SKM-1 treated with dmso at 0.1 percent for 144 hours (cell line): ENCODE data around the gene MYL9.
"Not testable (repeated sequence)": the region's sequence is repeated elsewhere in the genome, so short reads cannot be mapped to it uniquely, and the experiment has no call there.

Source experiments
- DNase-seq: peaks from one replicate; lab custom pipeline; 2025; ENCODE audit not compliant: unreplicated experiment; lab: John Stamatoyannopoulos, UW

MYL9 gene

DNA sequence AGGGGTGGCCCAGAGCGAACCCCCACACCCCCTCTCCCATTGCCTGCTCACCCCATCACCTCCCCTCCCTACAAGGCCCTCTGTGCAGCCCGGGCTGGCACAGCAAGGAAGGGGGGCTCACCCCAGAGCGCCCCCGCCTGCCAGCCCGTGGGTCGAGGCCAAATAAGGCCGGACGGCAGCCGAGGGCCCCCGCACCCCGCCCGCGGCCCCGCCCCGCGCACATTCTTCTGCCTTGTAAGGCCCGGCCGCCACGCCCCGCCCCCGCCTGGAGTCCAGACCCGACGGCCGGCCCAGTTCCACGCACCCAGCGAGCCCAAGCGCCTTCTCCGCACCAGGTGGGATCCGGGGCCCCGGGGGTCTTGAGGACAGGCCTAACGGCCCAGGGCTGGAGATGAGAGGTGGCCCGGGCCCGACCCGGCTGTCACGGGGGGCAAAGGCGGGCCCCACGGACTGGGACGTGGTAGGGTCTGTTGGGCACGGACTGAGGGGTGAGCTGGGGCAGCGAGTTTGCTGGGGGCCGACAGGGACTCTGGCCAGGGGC, at the start of gene MYL9:
TSS of gene MYL9 (plus strand) at position 293 of the 541 bp plus-strand sequence. CDS start 3,366 bp downstream, outside the sequence.
- no peak for DNase-seq

- DNase-seq = peak; percentile 75
Observed at GRCh38 chr20:36491901-36492617, 49.3 kb upstream of the MYL9 start.

GRCh38 chr20:36493051-36493800, 48.1 kb upstream of the MYL9 start:
- peak; percentile 37 for DNase-seq

- DNase-seq = no peak
Observed at GRCh38 chr20:36493801-36494114, 47.6 kb upstream of the MYL9 start.

DNA sequence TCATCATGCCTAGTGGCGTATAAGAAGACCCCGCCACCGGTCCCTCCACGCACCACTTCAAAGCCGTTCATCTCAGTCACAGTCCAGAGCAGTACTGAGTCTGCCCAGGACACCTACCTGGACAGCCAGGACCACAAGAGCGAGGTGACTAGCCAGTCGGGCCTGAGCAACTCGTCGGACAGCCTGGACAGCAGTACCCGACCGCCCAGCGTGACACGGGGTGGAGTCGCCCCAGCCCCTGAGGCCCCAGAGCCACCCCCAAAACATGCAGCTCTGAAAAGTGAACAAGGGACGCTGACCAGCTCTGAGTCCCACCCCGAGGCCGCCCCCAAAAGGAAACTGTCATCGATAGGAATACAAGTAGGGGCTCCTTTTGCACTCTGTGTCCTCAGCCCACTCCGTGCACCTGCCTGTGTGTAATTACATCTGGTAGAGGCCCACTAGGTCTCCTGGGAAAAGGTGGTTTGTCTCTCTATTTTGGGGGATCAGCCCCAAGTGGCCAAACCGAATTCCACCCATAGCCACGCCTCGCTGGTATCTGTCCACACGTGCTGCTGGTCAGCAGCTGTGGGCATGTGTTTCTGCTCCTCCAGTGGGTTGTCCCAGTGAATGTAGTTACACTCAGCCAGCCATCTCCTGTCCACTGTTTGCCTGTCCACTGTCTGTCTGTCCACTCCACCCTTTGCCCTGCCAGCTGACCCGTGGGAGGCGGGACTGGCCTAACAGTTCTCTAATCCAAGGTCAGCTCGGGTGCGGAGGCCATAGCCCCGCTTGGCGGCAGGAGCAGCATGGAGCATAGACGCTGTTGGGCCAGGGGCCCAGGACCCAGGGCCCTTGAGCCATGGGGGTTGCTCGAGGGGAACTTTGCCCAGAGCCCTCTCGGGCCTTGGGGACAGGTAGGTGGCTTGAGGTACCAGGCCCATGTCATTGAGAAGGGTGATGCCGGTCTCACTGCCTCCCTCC, 44.3 kb upstream of the MYL9 start:
- DNase-seq = no peak

DNA sequence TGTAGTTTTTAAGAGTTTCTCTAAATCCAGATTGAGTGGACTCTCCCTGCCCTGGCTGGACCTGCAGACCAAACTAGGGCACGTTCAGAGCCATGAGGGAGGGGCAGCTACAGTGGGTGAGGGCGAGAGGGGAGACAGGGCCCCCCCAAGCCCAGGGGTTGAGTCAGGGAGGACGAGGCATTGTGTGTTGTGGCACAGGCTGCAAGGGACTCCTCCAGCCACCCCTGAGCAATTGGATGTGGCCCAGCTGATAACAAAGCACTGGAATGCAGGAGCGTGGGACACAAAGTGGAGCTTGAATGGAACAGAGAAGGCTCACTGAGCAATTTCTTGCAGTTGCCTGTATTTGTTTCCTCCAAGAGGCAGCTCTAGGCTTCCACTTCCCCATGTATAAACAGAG, 43.5 kb upstream of the MYL9 start:
- DNase-seq = no peak

GRCh38 chr20:36498386-36499179, 42.7 kb upstream of the MYL9 start:
- DNase-seq = no peak

GRCh38 chr20:36499211-36499610, 42.1 kb upstream of the MYL9 start:
- DNase-seq = no peak

- no peak for DNase-seq
Observed at GRCh38 chr20:36499723-36500501, 41.4 kb upstream of the MYL9 start.

GRCh38 chr20:36501367-36502006, 39.8 kb upstream of the MYL9 start:
- no peak for DNase-seq

DNA sequence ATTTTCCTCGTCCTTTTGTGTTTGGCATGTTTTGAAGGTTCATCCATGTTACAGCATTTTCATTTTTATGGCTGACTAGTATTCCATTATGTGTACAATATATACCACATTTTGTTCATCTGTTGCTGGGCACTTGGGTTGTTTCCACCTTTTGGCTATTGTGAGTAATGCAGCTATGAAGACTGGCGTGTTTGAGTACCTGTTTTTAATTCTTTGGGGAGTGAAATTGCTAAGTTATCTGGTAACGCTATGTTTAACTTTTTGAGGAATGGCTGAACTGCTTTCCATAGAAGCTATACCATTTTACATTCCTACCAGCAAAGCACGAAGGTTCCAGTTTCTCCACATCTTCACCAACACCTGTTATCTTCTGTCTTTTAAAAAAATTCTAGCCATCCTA, 37.0 kb upstream of the MYL9 start:
- DNase-seq = no peak

- no peak for DNase-seq
Observed at GRCh38 chr20:36506253-36506652, 35.1 kb upstream of the MYL9 start.

- no peak for DNase-seq
Observed at GRCh38 chr20:36507746-36508145, 33.6 kb upstream of the MYL9 start.

GRCh38 chr20:36519012-36519719, 22.2 kb upstream of the MYL9 start:
- no peak for DNase-seq

DNA sequence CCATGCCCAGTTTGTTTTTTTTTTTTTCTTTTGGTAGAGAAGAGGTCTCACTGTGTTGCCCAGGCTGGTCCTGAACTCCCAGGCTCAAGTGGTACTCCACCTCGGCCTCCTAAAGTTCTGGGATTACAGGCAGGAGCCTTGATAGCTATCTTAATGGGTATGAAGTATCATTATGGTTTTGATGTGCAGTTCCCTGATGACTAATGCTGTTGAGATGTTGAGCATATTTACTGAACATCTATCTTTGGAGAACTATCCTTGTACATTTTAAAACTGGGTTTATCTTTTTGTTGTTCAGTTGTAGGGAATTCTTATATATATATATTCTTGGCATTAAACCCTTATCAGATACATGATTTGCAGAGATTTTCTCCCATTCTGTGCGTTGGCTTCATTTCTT, 21.4 kb upstream of the MYL9 start:
- no peak for DNase-seq

DNA sequence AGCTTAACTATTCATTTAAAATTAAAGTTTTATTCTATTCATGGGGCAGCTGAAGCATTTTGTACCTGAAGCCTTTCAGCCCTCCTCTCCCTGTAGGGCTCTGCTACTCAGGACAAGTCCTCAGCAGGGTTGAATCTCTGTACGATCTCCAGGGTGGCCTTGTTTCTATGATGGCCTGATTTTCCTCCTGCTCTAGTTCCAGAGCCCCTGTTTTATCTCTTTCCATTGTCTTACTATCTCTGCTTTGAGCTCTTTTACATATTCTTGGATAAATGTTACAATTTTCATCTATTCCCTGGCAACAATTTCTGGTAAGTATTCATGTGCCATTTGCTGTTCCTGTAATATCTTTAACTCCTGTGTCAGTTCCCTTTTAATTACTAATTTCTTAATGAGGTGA, 19.8 kb upstream of the MYL9 start:
- no peak for DNase-seq

GRCh38 chr20:36522412-36522811, 18.9 kb upstream of the MYL9 start:
- not testable (repeated sequence) for DNase-seq

DNA sequence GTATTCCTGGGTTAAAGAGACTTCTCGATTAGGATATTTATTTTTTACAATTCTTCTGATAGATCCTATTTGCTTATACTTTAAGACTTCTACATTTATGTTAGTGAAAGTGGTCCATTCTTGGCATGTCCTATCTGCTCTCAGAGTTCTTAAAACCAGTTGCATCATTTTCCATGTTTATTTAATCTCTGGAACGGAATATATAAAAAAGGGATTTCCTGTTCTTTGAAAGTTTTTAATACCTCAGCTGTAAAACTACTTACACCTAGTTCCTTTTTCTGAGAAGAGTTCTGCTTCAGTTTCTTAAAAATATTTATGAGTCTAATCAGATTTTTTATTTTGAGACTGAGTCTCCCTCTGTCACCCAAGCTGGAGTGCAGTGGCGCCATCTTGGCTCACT, 18.0 kb upstream of the MYL9 start:
- DNase-seq = no peak
